ENCODE results near the gene OBSCN. TPM values are rescaled to one million over a fixed set of nuclear protein-coding genes. Genes with fewer than 3 reads are reported as not detected.

The OBSCN gene
- total and polyA plus RNA-seq, 2 of the 13 experiments (the other 11 are each of a cell fraction or from before 2014, with no cell fraction given): 0.20 TPM

DNA sequence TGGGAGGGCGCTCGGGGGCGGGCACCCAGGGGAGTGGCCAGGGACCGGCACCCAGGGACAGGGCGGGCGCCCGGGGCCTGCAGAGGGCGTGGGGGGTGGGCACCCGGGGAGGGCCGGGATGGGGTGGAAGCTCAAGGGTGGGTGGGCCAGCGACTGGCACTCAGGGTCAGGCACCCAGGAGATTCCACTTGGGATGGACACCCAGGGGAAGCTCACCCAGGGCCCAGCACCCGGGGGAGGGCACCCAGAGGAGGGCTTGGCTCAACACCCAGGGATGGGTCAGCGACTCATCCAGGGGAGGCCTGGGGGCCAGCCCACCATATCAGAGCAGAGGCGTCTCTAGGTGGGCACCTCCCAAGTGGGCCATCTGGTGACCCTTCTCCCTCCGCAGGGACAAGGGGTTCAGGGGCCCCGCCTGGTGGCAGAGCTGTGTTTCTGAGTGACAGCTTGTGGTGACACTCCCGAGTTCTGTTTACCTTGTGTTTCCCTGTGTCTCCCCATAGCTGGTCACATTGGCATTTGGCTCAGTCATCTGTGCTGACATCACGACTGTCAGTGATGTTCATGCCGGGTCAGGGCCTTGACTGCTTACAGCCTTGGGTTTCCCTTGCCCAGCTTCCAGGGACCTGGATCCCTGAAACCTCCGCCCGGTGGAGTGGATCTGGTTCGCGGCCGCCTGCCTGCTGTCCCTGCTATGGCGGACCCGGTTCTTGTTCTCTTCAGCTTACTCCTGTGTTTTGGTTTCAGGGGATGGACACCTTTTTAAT is 41.5 kb upstream of the OBSCN start (continued):
- TF ChIP-seq CREB1 (IDR thresholded peaks at IDR 0.05) (peak; percentile 78; the same call in 1 of the 2 replicates), CREB1 (CRISPR knock-in tag; IDR thresholded peaks at IDR 0.05) (no peak; the same call in 1 of the 2 replicates), SSRP1 (CRISPR knock-in tag; IDR thresholded peaks at IDR 0.05) (no peak), SAFB2 (CRISPR knock-in tag; IDR thresholded peaks at IDR 0.05; ENCODE audit: borderline replicate concordance, low read depth) (no peak), ZNF776 (CRISPR knock-in tag; IDR thresholded peaks at IDR 0.05) (peak; percentile 35; the same call in 1 of the 2 replicates), ZNF430 (CRISPR knock-in tag; IDR thresholded peaks at IDR 0.05) (no peak), ZNF737 (CRISPR knock-in tag; IDR thresholded peaks at IDR 0.05; ENCODE audit: borderline replicate concordance) (no peak), NFKBIZ (CRISPR knock-in tag; IDR thresholded peaks at IDR 0.05) (no peak), RXRA (CRISPR knock-in tag; IDR thresholded peaks at IDR 0.05) (peak; percentile 50; the same call in 1 of the 2 replicates), HOXA3 (CRISPR knock-in tag; IDR thresholded peaks at IDR 0.05) (peak; percentile 32; the same call in 1 of the 2 replicates), KDM4B (CRISPR knock-in tag; IDR thresholded peaks at IDR 0.05) (0 out of 2 replicates have a peak, but pooled peaks have one; percentile 18), KLF16 (CRISPR knock-in tag; IDR thresholded peaks at IDR 0.05) (0 out of 4 replicates have a peak, but pooled peaks of 1 of the 2 experiments have one; percentile 48), FOXJ3 (CRISPR knock-in tag; IDR thresholded peaks at IDR 0.05; ENCODE audit: borderline replicate concordance) (no peak; the same call in 1 of the 2 replicates), SAP130 (CRISPR knock-in tag; IDR thresholded peaks at IDR 0.05; ENCODE audit: low read depth) (peak; percentile 94), SMAD9 (CRISPR knock-in tag; IDR thresholded peaks at IDR 0.05) (no peak), ATF7 (IDR thresholded peaks at IDR 0.05) (no peak), ATF7 (CRISPR knock-in tag; IDR thresholded peaks at IDR 0.05) (0 out of 2 replicates have a peak, but pooled peaks have one; percentile 14), ZNF652 (CRISPR knock-in tag; IDR thresholded peaks at IDR 0.05; ENCODE audit: borderline replicate concordance, low read depth) (no peak), ZBTB20 (CRISPR knock-in tag; IDR thresholded peaks at IDR 0.05; ENCODE audit: borderline replicate concordance, low read depth) (0 out of 2 replicates have a peak, but pooled peaks have one; percentile 66), IKZF5 (CRISPR knock-in tag; IDR thresholded peaks at IDR 0.05) (0 out of 2 replicates have a peak, but pooled peaks have one; percentile 37), ZNF317 (CRISPR knock-in tag; IDR thresholded peaks at IDR 0.05) (peak; percentile 65), U2AF1 (optimal IDR thresholded peaks at IDR 0.05; ENCODE audit: low read depth, low read length) (no peak), ZNF567 (CRISPR knock-in tag; IDR thresholded peaks at IDR 0.05; ENCODE audit: borderline replicate concordance) (0 out of 2 replicates have a peak, but pooled peaks have one; percentile 23), FOXK2 (IDR thresholded peaks at IDR 0.05) (0 out of 2 replicates have a peak, but pooled peaks have one; percentile 62), ZKSCAN5 (CRISPR knock-in tag; IDR thresholded peaks at IDR 0.05) (no peak), HIVEP1 (CRISPR knock-in tag; IDR thresholded peaks at IDR 0.05) (peak; percentile 91)
- TF ChIP-seq, protein P1, sequence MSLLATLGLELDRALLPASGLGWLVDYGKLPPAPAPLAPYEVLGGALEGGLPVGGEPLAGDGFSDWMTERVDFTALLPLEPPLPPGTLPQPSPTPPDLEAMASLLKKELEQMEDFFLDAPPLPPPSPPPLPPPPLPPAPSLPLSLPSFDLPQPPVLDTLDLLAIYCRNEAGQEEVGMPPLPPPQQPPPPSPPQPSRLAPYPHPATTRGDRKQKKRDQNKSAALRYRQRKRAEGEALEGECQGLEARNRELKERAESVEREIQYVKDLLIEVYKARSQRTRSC (CRISPR knock-in tag; IDR thresholded peaks at IDR 0.05; ENCODE audit: low read depth): no peak
- TF ChIP-seq, protein P2, sequence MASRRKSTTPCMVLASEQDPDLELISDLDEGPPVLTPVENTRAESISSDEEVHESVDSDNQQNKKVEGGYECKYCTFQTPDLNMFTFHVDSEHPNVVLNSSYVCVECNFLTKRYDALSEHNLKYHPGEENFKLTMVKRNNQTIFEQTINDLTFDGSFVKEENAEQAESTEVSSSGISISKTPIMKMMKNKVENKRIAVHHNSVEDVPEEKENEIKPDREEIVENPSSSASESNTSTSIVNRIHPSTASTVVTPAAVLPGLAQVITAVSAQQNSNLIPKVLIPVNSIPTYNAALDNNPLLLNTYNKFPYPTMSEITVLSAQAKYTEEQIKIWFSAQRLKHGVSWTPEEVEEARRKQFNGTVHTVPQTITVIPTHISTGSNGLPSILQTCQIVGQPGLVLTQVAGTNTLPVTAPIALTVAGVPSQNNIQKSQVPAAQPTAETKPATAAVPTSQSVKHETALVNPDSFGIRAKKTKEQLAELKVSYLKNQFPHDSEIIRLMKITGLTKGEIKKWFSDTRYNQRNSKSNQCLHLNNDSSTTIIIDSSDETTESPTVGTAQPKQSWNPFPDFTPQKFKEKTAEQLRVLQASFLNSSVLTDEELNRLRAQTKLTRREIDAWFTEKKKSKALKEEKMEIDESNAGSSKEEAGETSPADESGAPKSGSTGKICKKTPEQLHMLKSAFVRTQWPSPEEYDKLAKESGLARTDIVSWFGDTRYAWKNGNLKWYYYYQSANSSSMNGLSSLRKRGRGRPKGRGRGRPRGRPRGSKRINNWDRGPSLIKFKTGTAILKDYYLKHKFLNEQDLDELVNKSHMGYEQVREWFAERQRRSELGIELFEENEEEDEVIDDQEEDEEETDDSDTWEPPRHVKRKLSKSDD (CRISPR knock-in tag; IDR thresholded peaks at IDR 0.05; ENCODE audit: low read depth): no peak
